ENCODE results near the gene TERT. TPM values are rescaled to one million over a fixed set of nuclear protein-coding genes. Genes with fewer than 3 reads are reported as not detected.

TERT gene
- total RNA-seq, 5 donors from 2014 or later (not counting 1 experiment from before 2014, with no cell fraction given): 0.09 to 0.70 (median 0.28) TPM

GRCh38 chr5:1214163-1214935 lies 80.5 kb downstream of the TERT start:
- Mint-ChIP-seq H3K4me3 (no peak overlapping the region), H3K9me3 (no peaks in the 10 kb centered on the region), H3K27ac (no peak overlapping the region), H3K36me3 (no peaks in the 10 kb centered on the region), H3K4me1 (no peaks in the 10 kb centered on the region), H3K27me3 (peaks cover 4 to 8% of the 10 kb centered on the region in 2 donors)
- H3K27ac ChIP-seq (ENCODE audit: low read length): no peak overlapping the region
- no peaks in the 10 kb centered on the region for H3K9me3 ChIP-seq
- WGBS (ENCODE audit: insufficient coverage): 84% methylated on average over 13 of the region's 22 CpGs
- peaks cover 0 to 31% of the 10 kb centered on the region in 2 experiments for H3K27me3 ChIP-seq (replicated peaks in 1 of 2; ENCODE audit: control insufficient read depth in 2 of 2, extremely low read depth in 1 of 2, insufficient read depth in 2 of 2, low read length in 1 of 2)
- H3K4me3 ChIP-seq (ENCODE audit: control insufficient read depth in 1 of 2, extremely low read depth in 1 of 2, low read length in 1 of 2): no peak overlapping the region
- DNase-seq (no peak), ATAC-seq (replicated peaks in 1 of 4) (no peak)
- ChIA-PET CTCF (no interaction called here), POLR2A (no interaction called here)
- peaks cover 0 to 6% of the 10 kb centered on the region in 2 experiments for H3K4me1 ChIP-seq (ENCODE audit: control insufficient read depth in 1 of 2, extremely low read depth in 1 of 2, insufficient read depth in 2 of 2, low read length in 2 of 2)
- no peaks in the 10 kb centered on the region for H3K36me3 ChIP-seq (ENCODE audit: control insufficient read depth in 2 of 2, extremely low read depth in 1 of 2, insufficient read depth in 1 of 2, low read length in 1 of 2)

DNA sequence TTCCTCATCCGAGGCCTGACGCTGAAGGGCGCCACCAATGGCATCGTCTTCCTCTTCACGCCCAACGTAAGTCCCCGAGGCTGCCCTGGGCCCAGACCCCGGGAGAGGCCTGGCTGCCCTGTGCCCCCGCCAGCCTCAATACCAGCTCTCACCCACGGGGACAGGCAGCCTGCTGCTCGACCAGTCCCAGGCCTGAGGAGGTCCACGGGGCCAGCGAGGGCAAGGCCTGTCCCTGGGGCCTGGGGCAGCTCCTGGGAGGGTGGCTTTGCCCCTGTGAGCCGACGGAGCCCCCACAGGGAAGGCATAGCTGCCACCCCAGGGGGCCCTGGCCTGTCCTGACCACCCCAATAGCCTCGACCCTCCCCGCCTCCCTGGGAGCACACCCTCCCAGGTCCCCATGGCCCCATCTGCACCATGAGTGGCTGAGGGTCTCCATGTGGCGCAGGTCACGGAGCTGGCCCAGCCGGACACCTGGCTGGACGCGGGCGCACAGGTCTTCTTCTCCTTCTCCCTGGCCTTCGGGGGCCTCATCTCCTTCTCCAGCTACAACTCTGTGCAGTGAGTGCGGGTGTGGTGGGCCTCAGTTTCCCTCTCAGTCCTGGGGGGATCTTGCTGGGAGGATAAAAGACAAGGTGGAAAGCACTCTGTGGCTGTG lies 81.2 kb downstream of the TERT start:
- ChIA-PET POLR2A (no interaction called here), CTCF (no interaction called here)
- Histone ChIP-seq H3K36me3 (ENCODE audit: control insufficient read depth in 2 of 2, extremely low read depth in 1 of 2, insufficient read depth in 1 of 2, low read length in 1 of 2) (no peaks in the 10 kb centered on the region), H3K9me3 (no peaks in the 10 kb centered on the region), H3K27me3 (replicated peaks in 1 of 2; ENCODE audit: control insufficient read depth in 2 of 2, extremely low read depth in 1 of 2, insufficient read depth in 2 of 2, low read length in 1 of 2) (peaks cover 0 to 27% of the 10 kb centered on the region in 2 experiments), H3K4me3 (ENCODE audit: control insufficient read depth in 1 of 2, extremely low read depth in 1 of 2, low read length in 1 of 2) (no peak overlapping the region), H3K4me1 (ENCODE audit: control insufficient read depth in 1 of 2, extremely low read depth in 1 of 2, insufficient read depth in 2 of 2, low read length in 2 of 2) (peaks cover 0 to 6% of the 10 kb centered on the region in 2 experiments), H3K27ac (ENCODE audit: low read length) (no peak overlapping the region)
- Mint-ChIP-seq H3K9me3 (no peaks in the 10 kb centered on the region), H3K27ac (no peak overlapping the region), H3K27me3 (peaks cover 4 to 8% of the 10 kb centered on the region in 2 donors), H3K36me3 (no peaks in the 10 kb centered on the region), H3K4me1 (no peaks in the 10 kb centered on the region), H3K4me3 (no peak overlapping the region)
- no peak for DNase-seq
- WGBS (ENCODE audit: insufficient coverage): 93% methylated on average over 20 of the region's 25 CpGs
- no peak for ATAC-seq (replicated peaks in 1 of 4)

DNA sequence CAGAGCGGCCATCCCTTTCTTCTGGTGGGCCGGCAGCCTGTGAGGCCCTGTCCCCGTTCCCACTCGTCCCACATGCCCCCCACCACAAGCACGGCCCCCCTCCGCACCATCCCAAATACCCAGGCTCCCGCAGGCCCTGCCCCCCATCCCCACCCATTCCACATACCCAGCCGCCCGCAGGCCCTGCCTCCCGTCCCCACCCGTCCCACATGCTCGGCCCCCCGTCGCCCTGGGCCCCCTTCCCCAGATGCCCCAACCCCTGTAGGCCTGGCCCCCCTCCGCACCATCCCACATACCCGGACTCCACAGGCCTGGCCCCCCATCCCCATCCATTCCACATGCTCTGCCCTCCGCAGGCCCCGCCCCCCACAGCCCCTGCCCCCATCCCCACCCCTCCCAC lies 82.0 kb downstream of the TERT start:
- Histone ChIP-seq H3K27ac (ENCODE audit: low read length) (no peak overlapping the region), H3K9me3 (no peaks in the 10 kb centered on the region), H3K4me3 (ENCODE audit: control insufficient read depth in 1 of 2, extremely low read depth in 1 of 2, low read length in 1 of 2) (no peak overlapping the region), H3K36me3 (ENCODE audit: control insufficient read depth in 2 of 2, extremely low read depth in 1 of 2, insufficient read depth in 1 of 2, low read length in 1 of 2) (no peaks in the 10 kb centered on the region), H3K4me1 (ENCODE audit: control insufficient read depth in 1 of 2, extremely low read depth in 1 of 2, insufficient read depth in 2 of 2, low read length in 2 of 2) (peaks cover 0 to 5% of the 10 kb centered on the region in 2 experiments), H3K27me3 (replicated peaks in 1 of 2; ENCODE audit: control insufficient read depth in 2 of 2, extremely low read depth in 1 of 2, insufficient read depth in 2 of 2, low read length in 1 of 2) (peaks cover 0 to 22% of the 10 kb centered on the region in 2 experiments)
- no CpG with 5 or more reads among the region's 18 CpGs for WGBS (ENCODE audit: insufficient coverage)
- ChIA-PET POLR2A (no interaction called here), CTCF (no interaction called here)
- Mint-ChIP-seq H3K27ac (no peak overlapping the region), H3K4me3 (no peak overlapping the region), H3K27me3 (peaks cover 4 to 5% of the 10 kb centered on the region in 2 donors), H3K9me3 (no peaks in the 10 kb centered on the region), H3K4me1 (no peaks in the 10 kb centered on the region), H3K36me3 (no peaks in the 10 kb centered on the region)
- no peak for ATAC-seq (replicated peaks in 1 of 4)
- no peak for DNase-seq

GRCh38 chr5:1212271-1212670 lies 82.6 kb downstream of the TERT start:
- Histone ChIP-seq H3K27me3 (replicated peaks in 1 of 2; ENCODE audit: control insufficient read depth in 2 of 2, extremely low read depth in 1 of 2, insufficient read depth in 2 of 2, low read length in 1 of 2) (peaks cover 0 to 20% of the 10 kb centered on the region in 2 experiments), H3K4me3 (ENCODE audit: control insufficient read depth in 1 of 2, extremely low read depth in 1 of 2, low read length in 1 of 2) (no peak overlapping the region), H3K4me1 (ENCODE audit: control insufficient read depth in 1 of 2, extremely low read depth in 1 of 2, insufficient read depth in 2 of 2, low read length in 2 of 2) (no peaks in the 10 kb centered on the region), H3K36me3 (ENCODE audit: control insufficient read depth in 2 of 2, extremely low read depth in 1 of 2, insufficient read depth in 1 of 2, low read length in 1 of 2) (no peaks in the 10 kb centered on the region), H3K9me3 (no peaks in the 10 kb centered on the region), H3K27ac (ENCODE audit: low read length) (no peak overlapping the region)
- H3K36me3 Mint-ChIP-seq: no peaks in the 10 kb centered on the region
- H3K4me1 Mint-ChIP-seq: no peaks in the 10 kb centered on the region
- ChIA-PET POLR2A (no interaction called here), CTCF (no interaction called here)
- ATAC-seq (replicated peaks in 1 of 4): no peak
- DNase-seq: no peak
- peaks cover 2 to 4% of the 10 kb centered on the region in 2 donors for H3K27me3 Mint-ChIP-seq
- no peak overlapping the region for H3K27ac Mint-ChIP-seq
- 95% methylated on average over 19 of the region's 20 CpGs for WGBS (ENCODE audit: insufficient coverage)
- no peaks in the 10 kb centered on the region for H3K9me3 Mint-ChIP-seq
- no peak overlapping the region for H3K4me3 Mint-ChIP-seq

GRCh38 chr5:1211701-1212100 lies 83.2 kb downstream of the TERT start:
- Mint-ChIP-seq H3K36me3 (no peaks in the 10 kb centered on the region), H3K4me1 (no peaks in the 10 kb centered on the region), H3K27me3 (peaks cover 0 to 2% of the 10 kb centered on the region in 2 donors), H3K27ac (no peak overlapping the region), H3K9me3 (no peaks in the 10 kb centered on the region), H3K4me3 (no peak overlapping the region)
- no peaks in the 10 kb centered on the region for H3K4me1 ChIP-seq (ENCODE audit: control insufficient read depth in 1 of 2, extremely low read depth in 1 of 2, insufficient read depth in 2 of 2, low read length in 2 of 2)
- no peak overlapping the region for H3K27ac ChIP-seq (ENCODE audit: low read length)
- ChIA-PET CTCF (no interaction called here), POLR2A (no interaction called here)
- no peaks in the 10 kb centered on the region for H3K9me3 ChIP-seq
- WGBS (ENCODE audit: insufficient coverage): 95% methylated on average over 9 of the region's 9 CpGs
- no peak for ATAC-seq (replicated peaks in 1 of 4)
- H3K27me3 ChIP-seq (replicated peaks in 1 of 2; ENCODE audit: control insufficient read depth in 2 of 2, extremely low read depth in 1 of 2, insufficient read depth in 2 of 2, low read length in 1 of 2): peaks cover 0 to 20% of the 10 kb centered on the region in 2 experiments
- no peak overlapping the region for H3K4me3 ChIP-seq (ENCODE audit: control insufficient read depth in 1 of 2, extremely low read depth in 1 of 2, low read length in 1 of 2)
- no peak for DNase-seq
- no peaks in the 10 kb centered on the region for H3K36me3 ChIP-seq (ENCODE audit: control insufficient read depth in 2 of 2, extremely low read depth in 1 of 2, insufficient read depth in 1 of 2, low read length in 1 of 2)

GRCh38 chr5:1210832-1211251 lies 84.0 kb downstream of the TERT start:
- Histone ChIP-seq H3K36me3 (ENCODE audit: control insufficient read depth in 2 of 2, extremely low read depth in 1 of 2, insufficient read depth in 1 of 2, low read length in 1 of 2) (no peaks in the 10 kb centered on the region), H3K27ac (ENCODE audit: low read length) (no peak overlapping the region), H3K27me3 (replicated peaks in 1 of 2; ENCODE audit: control insufficient read depth in 2 of 2, extremely low read depth in 1 of 2, insufficient read depth in 2 of 2, low read length in 1 of 2) (peaks cover 0 to 15% of the 10 kb centered on the region in 2 experiments), H3K9me3 (no peaks in the 10 kb centered on the region), H3K4me1 (ENCODE audit: control insufficient read depth in 1 of 2, extremely low read depth in 1 of 2, insufficient read depth in 2 of 2, low read length in 2 of 2) (no peaks in the 10 kb centered on the region), H3K4me3 (ENCODE audit: control insufficient read depth in 1 of 2, extremely low read depth in 1 of 2, low read length in 1 of 2) (no peak overlapping the region)
- H3K9me3 Mint-ChIP-seq: no peaks in the 10 kb centered on the region
- H3K36me3 Mint-ChIP-seq: no peaks in the 10 kb centered on the region
- no peaks in the 10 kb centered on the region for H3K4me1 Mint-ChIP-seq
- DNase-seq (no peak), ATAC-seq (replicated peaks in 1 of 4) (no peak)
- H3K27me3 Mint-ChIP-seq: peaks cover 0 to 2% of the 10 kb centered on the region in 2 donors
- no peak overlapping the region for H3K4me3 Mint-ChIP-seq
- POLR2A ChIA-PET: no interaction called here
- CTCF ChIA-PET: no interaction called here
- no peak overlapping the region for H3K27ac Mint-ChIP-seq
- 81% methylated on average over 21 of the region's 21 CpGs for WGBS (ENCODE audit: insufficient coverage)
